Measurements from ENCODE around the gene CD300E. TPM values are rescaled to one million over a fixed set of nuclear protein-coding genes. Genes with fewer than 3 reads are reported as not detected.

CD300E gene
- total RNA-seq, 1 donor from 2014 or later: 0.08 TPM

DNA sequence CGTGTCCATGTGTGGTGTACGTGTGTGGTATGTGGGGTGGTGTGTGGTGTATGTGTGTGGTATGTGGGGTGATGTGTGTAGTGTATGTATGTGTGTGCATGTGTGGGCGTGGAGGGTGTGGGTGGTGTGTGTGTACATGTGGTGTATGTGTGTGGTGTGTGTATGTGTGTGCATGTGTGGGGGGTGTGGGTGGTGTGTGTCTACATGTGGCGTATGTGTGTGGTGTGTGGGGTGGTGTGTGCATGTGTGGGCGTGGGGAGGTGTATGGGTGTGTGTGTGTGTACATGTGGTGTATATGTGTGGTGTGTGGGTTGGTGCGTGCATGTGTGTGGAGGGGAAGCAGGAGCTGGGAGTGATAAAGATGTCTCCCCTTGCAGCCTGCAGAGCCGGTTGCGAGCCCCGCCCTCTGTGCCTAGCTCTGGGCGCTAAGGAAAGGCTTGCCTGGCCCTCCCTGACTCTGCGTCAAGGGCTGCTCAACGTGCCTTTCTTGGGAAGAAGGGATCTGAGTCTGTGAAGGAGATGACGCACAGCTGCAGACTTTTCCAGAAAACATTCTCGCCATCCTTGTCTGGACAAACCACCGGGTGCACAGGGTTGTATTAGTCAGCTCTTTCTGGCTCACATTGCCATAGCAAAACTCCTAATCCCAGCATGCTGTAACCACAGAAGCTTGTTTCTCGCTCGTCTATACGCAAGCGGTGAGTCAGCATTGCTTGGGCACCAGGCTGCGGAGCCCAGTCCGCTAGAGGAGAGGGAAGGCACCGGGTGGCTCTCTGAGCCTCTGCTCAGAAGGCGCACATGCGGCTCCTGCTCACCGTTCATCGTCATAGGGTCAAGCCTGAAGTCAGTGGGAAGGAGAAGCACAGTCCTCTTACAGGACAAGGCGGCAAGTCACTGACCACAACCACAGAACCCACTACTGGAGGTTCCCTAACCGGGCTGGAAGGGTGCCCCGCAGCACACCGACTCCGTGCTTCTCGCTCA lies 54.2 kb downstream of the CD300E start:
- ATAC-seq: no peak
- DNase-seq (ENCODE audit: low spot score): no peak

DNA sequence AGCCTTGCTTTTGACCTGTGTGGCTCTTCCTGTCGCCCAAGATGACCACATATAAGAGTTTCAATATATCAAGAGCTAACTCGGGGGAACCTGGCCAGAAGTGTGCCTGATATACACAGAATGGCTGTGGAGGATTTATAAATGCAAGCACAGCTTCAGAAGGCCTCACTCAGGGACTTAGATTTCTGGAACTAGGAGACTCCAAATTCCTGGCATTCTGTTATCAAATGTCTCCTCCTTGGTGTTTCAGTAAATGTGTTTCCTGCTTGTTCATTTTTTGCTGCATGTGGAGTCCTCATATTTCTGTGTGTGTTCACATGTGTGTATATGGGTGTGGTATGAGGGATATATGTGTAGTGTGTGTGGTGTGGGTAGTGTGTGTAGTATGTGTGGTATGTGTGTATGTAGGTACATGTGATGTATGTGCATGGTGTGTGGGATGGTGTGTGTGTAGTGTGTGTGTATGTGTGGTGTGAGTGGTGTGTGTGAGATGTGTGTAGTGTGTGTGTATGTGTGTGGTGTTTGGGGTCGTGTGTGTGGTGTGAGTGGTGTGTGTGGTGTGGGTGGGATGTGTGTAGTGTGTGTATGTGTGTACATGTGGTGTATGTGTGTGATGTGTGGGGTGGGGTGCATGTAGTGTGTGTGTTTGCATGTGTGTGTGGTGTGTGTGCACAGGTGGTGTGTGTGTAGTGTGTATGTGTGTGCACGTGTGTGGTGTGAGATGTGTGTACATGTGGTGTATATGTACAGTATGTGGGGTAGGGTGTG lies 55.2 kb downstream of the CD300E start:
- ATAC-seq (no peak), DNase-seq (ENCODE audit: low spot score) (no peak)

- no peak for DNase-seq (ENCODE audit: low spot score)
- peak; percentile 27 for ATAC-seq
Measured at GRCh38 chr17:74567397-74567796, 56.1 kb downstream of the CD300E start, which contains the start of gene CD300H. Gene CD300H (minus strand): TSS chr17:74567509.

GRCh38 chr17:74566132-74566753 lies 57.3 kb downstream of the CD300E start:
- no peak for DNase-seq (ENCODE audit: low spot score)
- peak; percentile 58 for ATAC-seq

DNA sequence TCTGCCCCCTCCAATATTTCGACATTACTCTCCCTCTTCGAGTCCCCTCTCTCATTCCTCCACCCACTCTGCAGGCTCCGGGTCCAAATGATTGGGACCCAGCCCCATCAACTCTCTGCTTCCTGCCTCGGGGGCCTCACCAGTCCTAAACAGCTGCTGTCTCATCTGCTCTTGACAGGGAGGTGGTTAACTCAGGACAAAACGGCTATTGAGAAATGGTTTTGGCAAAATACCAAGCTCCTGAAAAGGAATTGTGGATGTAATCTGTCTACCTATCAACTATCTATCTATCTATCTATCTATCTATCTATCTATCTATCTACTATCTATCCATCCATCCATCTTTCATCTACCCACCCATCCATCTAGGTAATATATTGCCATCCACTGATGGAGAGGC lies 58.4 kb downstream of the CD300E start:
- no peak for ATAC-seq

GRCh38 chr17:74563358-74563757 lies 60.2 kb downstream of the CD300E start:
- no peak for DNase-seq (ENCODE audit: low spot score)
- ATAC-seq: no peak

More for the DNA sequence above, 58.4 kb downstream of the CD300E start:
- DNase-seq (ENCODE audit: low spot score): no peak

DNA sequence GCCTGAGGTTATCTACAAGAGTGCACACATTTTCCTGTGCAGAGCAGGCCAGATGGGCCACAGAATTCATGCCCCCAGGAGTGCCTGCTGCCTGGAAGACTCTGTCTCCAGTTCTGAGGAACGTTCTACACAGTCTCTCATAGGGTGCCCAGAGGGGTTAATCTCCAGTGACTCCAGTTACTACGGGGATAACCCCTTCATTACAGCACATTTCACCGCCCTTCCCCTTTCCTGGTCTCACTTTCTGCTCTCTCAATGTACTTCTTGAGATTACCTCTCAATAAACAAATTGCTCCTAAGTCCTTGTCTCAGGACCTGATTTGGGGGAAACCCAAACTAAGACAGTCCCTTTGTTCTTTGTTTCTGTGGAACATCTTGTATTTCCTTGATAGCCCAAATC lies 62.0 kb downstream of the CD300E start:
- ATAC-seq: no peak
- no peak for DNase-seq (ENCODE audit: low spot score)

Other genes starting within 250 kb of the CD300E start
- gene GPRC5C, start 191.7 kb downstream of the CD300E start, total RNA-seq: 243 TPM
- gene CD300A, start 157.1 kb downstream of the CD300E start, total RNA-seq: 3.8 TPM
- gene CD300LB, start 92.3 kb downstream of the CD300E start, total RNA-seq: 0.08 TPM
- gene CD300C, start 77.6 kb downstream of the CD300E start, total RNA-seq: 0.50 TPM
- not detected for gene CD300H, start 56.2 kb downstream of the CD300E start, total RNA-seq
- not detected for gene CD300LD, start 31.5 kb downstream of the CD300E start, total RNA-seq
- gene CD300LF, start 89.2 kb upstream of the CD300E start, total RNA-seq: not detected
- 14.0 TPM for gene RAB37, start 113.5 kb upstream of the CD300E start, total RNA-seq
- 156 TPM for gene NHERF1, start 124.9 kb upstream of the CD300E start, total RNA-seq
- 21.5 TPM for gene NAT9, start 152.6 kb upstream of the CD300E start, total RNA-seq
- not detected for gene GRIN2C, start 236.1 kb upstream of the CD300E start, total RNA-seq
- 10.0 TPM for gene FDXR, start 249.3 kb upstream of the CD300E start, total RNA-seq

Data from left lobe of liver (tissue), 2 donors.